Activated T-helper 1 cell treated with anti-CD3 and anti-CD28 coated beads, Interleukin-12 subunit alpha, Interleukin-12 subunit beta, Interleukin-2, Interleukin-4 antibody, amounts not matched to agents 30 ng/mL and 10 ng/mL and 1 ng/mL, durations not matched to agents 14 hours and 24 hours and 36 hours (primary cell): Measurements from ENCODE around the gene WDR54. TPM values are rescaled to one million over a fixed set of nuclear protein-coding genes. Genes with fewer than 3 reads are reported as not detected.
"Not testable (repeated sequence)": the region's sequence is repeated elsewhere in the genome, so short reads cannot be mapped to it uniquely, and the experiment has no call there.

ENCODE experiments used
- DNase-seq: peaks from one replicate; pipeline ENCODE4 v3.0.0; 2021; ENCODE audit warnings: low spot score
- H3K27ac Mint-ChIP-seq: one replicate; pipeline ENCODE4 v1.8.0; 2021; ENCODE audit warnings: mild to moderate bottlenecking, mixed read lengths
- H3K27me3 Mint-ChIP-seq: one replicate; pipeline ENCODE4 v1.8.0; 2022; ENCODE audit warnings: mild to moderate bottlenecking, moderate library complexity, mixed read lengths; ENCODE audit not compliant: insufficient read depth
- H3K36me3 Mint-ChIP-seq: one replicate; pipeline ENCODE4 v1.8.0; 2021; ENCODE audit warnings: low read depth, mixed read lengths
- H3K4me1 Mint-ChIP-seq: one replicate; pipeline ENCODE4 v1.8.0; 2021; ENCODE audit warnings: low read depth, mixed read lengths
- H3K4me3 Mint-ChIP-seq: one replicate; pipeline ENCODE4 v1.8.0; 2021; ENCODE audit warnings: mild to moderate bottlenecking, moderate library complexity, mixed read lengths
- H3K9me3 Mint-ChIP-seq: one replicate; pipeline ENCODE4 v1.8.0; 2021; ENCODE audit warnings: mixed read lengths
- intact Hi-C: fragments of 100-400 bp; cut with micrococcal nuclease; formaldehyde crosslinking; loops from one replicate; pipeline ENCODE4 v1.15.1; 2024
- total RNA-seq: library from RNA; stranded (reverse); gene quantifications from 2 replicates; pipeline ENCODE4 v1.2.3, GENCODE V29; 2022

WDR54 gene
- total RNA-seq, 1 donor from 2014 or later, result 58.6 TPM

- DNase-seq, result no peak
- H3K27me3 Mint-ChIP-seq, result peaks cover 4% of the 10 kb centered on the region
Measured at GRCh38 chr2:74414881-74415761, 6.4 kb upstream of the WDR54 start.

GRCh38 chr2:74415762-74416395 lies 5.7 kb upstream of the WDR54 start:
- Mint-ChIP-seq H3K27ac (no peak overlapping the region), H3K27me3 (peaks cover 4% of the 10 kb centered on the region), H3K4me1 (peaks cover 32% of the 10 kb centered on the region), H3K9me3 (no peaks in the 10 kb centered on the region), H3K4me3 (peak overlapping the region; percentile 54), H3K36me3 (no peaks in the 10 kb centered on the region)
- intact Hi-C loops, result no loop called here
- no peak for DNase-seq

More at GRCh38 chr2:74414881-74415761, 6.4 kb upstream of the WDR54 start:
- no peaks in the 10 kb centered on the region for H3K36me3 Mint-ChIP-seq
- H3K4me3 Mint-ChIP-seq, result peak overlapping the region; percentile 51
- H3K9me3 Mint-ChIP-seq, result no peaks in the 10 kb centered on the region
- intact Hi-C loops, result no loop called here
- H3K27ac Mint-ChIP-seq, result no peak overlapping the region
- peaks cover 26% of the 10 kb centered on the region for H3K4me1 Mint-ChIP-seq

GRCh38 chr2:74416778-74417177 lies 4.8 kb upstream of the WDR54 start:
- peaks cover 4% of the 10 kb centered on the region for H3K27me3 Mint-ChIP-seq
- H3K4me3 Mint-ChIP-seq, result no peak overlapping the region
- peaks cover 37% of the 10 kb centered on the region for H3K4me1 Mint-ChIP-seq
- H3K27ac Mint-ChIP-seq, result no peak overlapping the region
- no peaks in the 10 kb centered on the region for H3K9me3 Mint-ChIP-seq
- intact Hi-C loops, result no loop called here
- no peak for DNase-seq
- H3K36me3 Mint-ChIP-seq, result no peaks in the 10 kb centered on the region

GRCh38 chr2:74417197-74417596 lies 4.3 kb upstream of the WDR54 start:
- H3K27me3 Mint-ChIP-seq, result peaks cover 4% of the 10 kb centered on the region
- no peaks in the 10 kb centered on the region for H3K36me3 Mint-ChIP-seq
- no peak overlapping the region for H3K4me3 Mint-ChIP-seq
- intact Hi-C loops, result no loop called here
- no peak for DNase-seq
- no peaks in the 10 kb centered on the region for H3K9me3 Mint-ChIP-seq
- H3K4me1 Mint-ChIP-seq, result peaks cover 37% of the 10 kb centered on the region
- H3K27ac Mint-ChIP-seq, result no peak overlapping the region

- Mint-ChIP-seq H3K36me3 (no peaks in the 10 kb centered on the region), H3K27me3 (peaks cover 4% of the 10 kb centered on the region)
- intact Hi-C loops, result no loop called here
Measured at GRCh38 chr2:74417763-74418162, 3.8 kb upstream of the WDR54 start.

GRCh38 chr2:74418312-74418711 lies 3.2 kb upstream of the WDR54 start:
- no peak for DNase-seq
- Mint-ChIP-seq H3K36me3 (peaks cover 4% of the 10 kb centered on the region), H3K4me3 (no peak overlapping the region), H3K4me1 (peaks cover 42% of the 10 kb centered on the region), H3K9me3 (no peaks in the 10 kb centered on the region), H3K27me3 (peaks cover 4% of the 10 kb centered on the region), H3K27ac (no peak overlapping the region)
- intact Hi-C loops, result no loop called here

More at GRCh38 chr2:74417763-74418162, 3.8 kb upstream of the WDR54 start:
- DNase-seq, result no peak
- Mint-ChIP-seq H3K4me3 (no peak overlapping the region), H3K27ac (no peak overlapping the region), H3K4me1 (peaks cover 39% of the 10 kb centered on the region), H3K9me3 (no peaks in the 10 kb centered on the region)

GRCh38 chr2:74419345-74419744 lies 2.2 kb upstream of the WDR54 start:
- H3K9me3 Mint-ChIP-seq, result no peaks in the 10 kb centered on the region
- no peak overlapping the region for H3K4me3 Mint-ChIP-seq
- intact Hi-C loops, result no loop called here
- H3K27me3 Mint-ChIP-seq, result peaks cover 2% of the 10 kb centered on the region
- DNase-seq, result no peak
- no peak overlapping the region for H3K27ac Mint-ChIP-seq
- peaks cover 39% of the 10 kb centered on the region for H3K4me1 Mint-ChIP-seq
- peaks cover 8% of the 10 kb centered on the region for H3K36me3 Mint-ChIP-seq

GRCh38 chr2:74420006-74420405 lies 1.5 kb upstream of the WDR54 start:
- Mint-ChIP-seq H3K4me3 (peak overlapping the region; percentile 41), H3K27ac (peak overlapping the region; percentile 32), H3K4me1 (peaks cover 39% of the 10 kb centered on the region), H3K27me3 (peaks cover 2% of the 10 kb centered on the region), H3K36me3 (peaks cover 11% of the 10 kb centered on the region), H3K9me3 (no peaks in the 10 kb centered on the region)
- DNase-seq, result no peak
- intact Hi-C loops, result loop anchor here (2.0 to 10.0 kb wide), 2 partner anchors 35 to 235 kb away; partner anchors contain the start of genes INO80B and SEMA4F

GRCh38 chr2:74420443-74421103 lies 957 bp upstream of the WDR54 start:
- H3K27ac Mint-ChIP-seq, result peak overlapping the region; percentile 99
- H3K9me3 Mint-ChIP-seq, DNase-seq, H3K27me3 Mint-ChIP-seq: not testable (repeated sequence)
- H3K4me1 Mint-ChIP-seq, result peaks cover 39% of the 10 kb centered on the region
- intact Hi-C loops, result loop anchor here (1.0 to 10.0 kb wide), 7 partner anchors 20 to 234 kb away; partner anchors contain the start of genes AUP1, HTRA2, INO80B and SEMA4F
- H3K36me3 Mint-ChIP-seq, result peaks cover 16% of the 10 kb centered on the region
- peak overlapping the region; percentile 98 for H3K4me3 Mint-ChIP-seq

- Mint-ChIP-seq H3K27ac (peak overlapping the region; percentile 49), H3K36me3 (peaks cover 25% of the 10 kb centered on the region), H3K27me3 (no peaks in the 10 kb centered on the region), H3K9me3 (no peaks in the 10 kb centered on the region), H3K4me1 (peaks cover 29% of the 10 kb centered on the region), H3K4me3 (peak overlapping the region; percentile 98)
- intact Hi-C loops, result loop anchor here (10.0 kb wide), 1 partner anchor 231 kb away; the partner anchor contains the start of gene SEMA4F
- DNase-seq, result no peak
Measured at GRCh38 chr2:74423231-74424095, 1.9 kb downstream of the WDR54 start.

- DNase-seq, result no peak
- H3K4me1 Mint-ChIP-seq, result peaks cover 29% of the 10 kb centered on the region
- no peaks in the 10 kb centered on the region for H3K27me3 Mint-ChIP-seq
- no peaks in the 10 kb centered on the region for H3K9me3 Mint-ChIP-seq
- H3K36me3 Mint-ChIP-seq, result peaks cover 25% of the 10 kb centered on the region
- no peak overlapping the region for H3K27ac Mint-ChIP-seq
- intact Hi-C loops, result loop anchor here (10.0 kb wide), 1 partner anchor 230 kb away; the partner anchor contains the start of gene SEMA4F
- no peak overlapping the region for H3K4me3 Mint-ChIP-seq
Measured at GRCh38 chr2:74424139-74424992, 2.8 kb downstream of the WDR54 start.
